Stomach (tissue), 4 donors: Measurements from ENCODE around the gene GABARAP.

ENCODE experiments used
- EP300 ChIP-seq: sonication (generic); formaldehyde crosslinking; IDR thresholded peaks from one replicate; pipeline ENCODE4 v1.6.1; 2017; ENCODE audit warnings: antibody characterized with exemption
- POLR2A ChIP-seq, 4 donors: fragments of 450-650 bp; IDR thresholded peaks; one replicate each; pipeline ENCODE4 v1.6.1; 2016; ENCODE audit warnings: antibody characterized with exemption in 4 of 4, control low read depth in 2 of 4, mild to moderate bottlenecking in 1 of 4, moderate library complexity in 1 of 4
- POLR2AphosphoS5 ChIP-seq, 3 donors: sonication (generic); formaldehyde crosslinking; IDR thresholded peaks; one replicate each; pipeline ENCODE4 v1.6.1; 2016; ENCODE audit warnings: antibody characterized with exemption in 3 of 3
- TF ChIP-seq, protein P1 (sequence below), 7 experiments: fragments of 450-650 bp in 4 of 7; fragments of 200-600 bp in 3 of 7; sonication (generic) in 3 of 7; IDR thresholded peaks; one replicate each; pipeline ENCODE4 v1.5.1; 2016 to 2019; ENCODE audit warnings: antibody characterized with exemption in 7 of 7, control low read depth in 2 of 7, mild to moderate bottlenecking in 1 of 7

GRCh38 chr17:7256766-7257456, 14.7 kb upstream of the GABARAP start:
- no peak for TF ChIP-seq POLR2A (IDR thresholded peaks at IDR 0.05)
- TF ChIP-seq, protein P1, sequence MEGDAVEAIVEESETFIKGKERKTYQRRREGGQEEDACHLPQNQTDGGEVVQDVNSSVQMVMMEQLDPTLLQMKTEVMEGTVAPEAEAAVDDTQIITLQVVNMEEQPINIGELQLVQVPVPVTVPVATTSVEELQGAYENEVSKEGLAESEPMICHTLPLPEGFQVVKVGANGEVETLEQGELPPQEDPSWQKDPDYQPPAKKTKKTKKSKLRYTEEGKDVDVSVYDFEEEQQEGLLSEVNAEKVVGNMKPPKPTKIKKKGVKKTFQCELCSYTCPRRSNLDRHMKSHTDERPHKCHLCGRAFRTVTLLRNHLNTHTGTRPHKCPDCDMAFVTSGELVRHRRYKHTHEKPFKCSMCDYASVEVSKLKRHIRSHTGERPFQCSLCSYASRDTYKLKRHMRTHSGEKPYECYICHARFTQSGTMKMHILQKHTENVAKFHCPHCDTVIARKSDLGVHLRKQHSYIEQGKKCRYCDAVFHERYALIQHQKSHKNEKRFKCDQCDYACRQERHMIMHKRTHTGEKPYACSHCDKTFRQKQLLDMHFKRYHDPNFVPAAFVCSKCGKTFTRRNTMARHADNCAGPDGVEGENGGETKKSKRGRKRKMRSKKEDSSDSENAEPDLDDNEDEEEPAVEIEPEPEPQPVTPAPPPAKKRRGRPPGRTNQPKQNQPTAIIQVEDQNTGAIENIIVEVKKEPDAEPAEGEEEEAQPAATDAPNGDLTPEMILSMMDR (IDR thresholded peaks at IDR 0.05), result no peak
- no peak for TF ChIP-seq POLR2AphosphoS5 (IDR thresholded peaks at IDR 0.05)
- no peak for TF ChIP-seq EP300
